GM12873 (cell line): ENCODE data around the gene RAD18.

Experiments used
- TF ChIP-seq, protein P1 (sequence below): IDR thresholded peaks from 2 replicates; pipeline ENCODE4 v1.5.1; 2012; ENCODE audit warnings: low read depth, mild to moderate bottlenecking, moderate library complexity, low read length, control low read depth; ENCODE audit not compliant: insufficient read depth; ENCODE audit errors: missing control alignments

The RAD18 gene

DNA sequence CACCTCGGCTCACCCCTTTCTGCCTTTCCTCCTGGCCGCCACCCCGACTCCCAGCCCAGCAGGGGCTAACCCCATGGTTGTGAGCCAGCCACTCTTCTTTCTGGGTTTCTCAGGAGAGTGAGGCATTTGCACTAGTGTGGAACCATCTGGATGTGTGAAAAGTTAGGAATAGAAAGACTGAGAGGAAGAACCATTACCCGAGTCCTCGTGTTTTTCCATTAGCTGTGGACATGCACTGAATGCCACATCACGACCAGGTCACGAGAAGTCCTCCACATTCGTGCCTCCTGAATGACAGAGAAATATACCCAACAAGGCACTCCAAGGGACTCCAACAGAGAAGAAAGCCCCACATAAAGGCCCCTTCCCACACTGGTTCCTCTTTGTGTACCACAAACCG lies 18.0 kb upstream of the RAD18 start:
- TF ChIP-seq, protein P1, sequence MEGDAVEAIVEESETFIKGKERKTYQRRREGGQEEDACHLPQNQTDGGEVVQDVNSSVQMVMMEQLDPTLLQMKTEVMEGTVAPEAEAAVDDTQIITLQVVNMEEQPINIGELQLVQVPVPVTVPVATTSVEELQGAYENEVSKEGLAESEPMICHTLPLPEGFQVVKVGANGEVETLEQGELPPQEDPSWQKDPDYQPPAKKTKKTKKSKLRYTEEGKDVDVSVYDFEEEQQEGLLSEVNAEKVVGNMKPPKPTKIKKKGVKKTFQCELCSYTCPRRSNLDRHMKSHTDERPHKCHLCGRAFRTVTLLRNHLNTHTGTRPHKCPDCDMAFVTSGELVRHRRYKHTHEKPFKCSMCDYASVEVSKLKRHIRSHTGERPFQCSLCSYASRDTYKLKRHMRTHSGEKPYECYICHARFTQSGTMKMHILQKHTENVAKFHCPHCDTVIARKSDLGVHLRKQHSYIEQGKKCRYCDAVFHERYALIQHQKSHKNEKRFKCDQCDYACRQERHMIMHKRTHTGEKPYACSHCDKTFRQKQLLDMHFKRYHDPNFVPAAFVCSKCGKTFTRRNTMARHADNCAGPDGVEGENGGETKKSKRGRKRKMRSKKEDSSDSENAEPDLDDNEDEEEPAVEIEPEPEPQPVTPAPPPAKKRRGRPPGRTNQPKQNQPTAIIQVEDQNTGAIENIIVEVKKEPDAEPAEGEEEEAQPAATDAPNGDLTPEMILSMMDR = no peak

DNA sequence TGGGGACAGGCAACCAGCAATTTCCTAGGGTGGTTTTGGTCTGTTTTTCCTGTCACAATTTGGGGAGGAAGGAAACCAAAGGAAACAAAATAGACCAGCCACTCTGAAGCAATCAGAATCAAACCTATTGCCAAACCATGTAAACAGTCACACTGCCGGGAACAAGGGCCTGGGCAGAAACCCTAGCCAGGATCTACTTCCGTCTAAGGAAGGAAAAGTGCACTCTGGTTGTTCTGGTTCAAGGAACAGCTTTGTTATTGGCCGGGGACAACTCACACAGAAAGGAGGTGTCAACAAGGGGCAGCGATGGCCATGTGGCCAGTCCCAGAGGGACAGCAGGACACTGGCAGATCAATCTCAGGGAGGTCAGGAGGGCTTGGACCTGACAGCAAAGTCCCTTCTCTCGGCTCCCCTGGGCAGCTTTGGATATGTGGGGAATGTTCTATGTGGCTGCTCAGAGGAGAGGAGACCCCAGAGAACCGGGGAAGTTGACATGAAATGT lies 17.5 kb upstream of the RAD18 start:
- TF ChIP-seq, protein P1 = no peak

DNA sequence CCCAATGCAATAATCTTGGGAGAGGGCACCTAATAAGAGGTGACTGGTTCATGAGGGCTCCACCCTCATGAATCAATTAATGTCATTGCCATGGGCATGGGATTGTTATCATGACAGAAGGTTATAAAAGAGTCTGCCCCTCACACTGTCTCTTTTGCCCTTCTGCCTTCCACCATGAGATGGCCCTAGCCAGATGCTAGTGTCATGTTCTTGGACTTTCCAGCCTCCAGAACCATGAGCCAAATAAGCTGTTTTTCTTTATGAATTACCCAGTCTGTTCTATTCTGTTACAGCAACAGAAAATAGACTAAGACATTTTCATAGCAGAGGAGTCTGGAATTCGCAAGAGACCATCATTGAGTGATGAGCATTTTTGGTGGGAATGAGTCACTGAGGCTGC lies 16.0 kb upstream of the RAD18 start:
- TF ChIP-seq, protein P1 = no peak

DNA sequence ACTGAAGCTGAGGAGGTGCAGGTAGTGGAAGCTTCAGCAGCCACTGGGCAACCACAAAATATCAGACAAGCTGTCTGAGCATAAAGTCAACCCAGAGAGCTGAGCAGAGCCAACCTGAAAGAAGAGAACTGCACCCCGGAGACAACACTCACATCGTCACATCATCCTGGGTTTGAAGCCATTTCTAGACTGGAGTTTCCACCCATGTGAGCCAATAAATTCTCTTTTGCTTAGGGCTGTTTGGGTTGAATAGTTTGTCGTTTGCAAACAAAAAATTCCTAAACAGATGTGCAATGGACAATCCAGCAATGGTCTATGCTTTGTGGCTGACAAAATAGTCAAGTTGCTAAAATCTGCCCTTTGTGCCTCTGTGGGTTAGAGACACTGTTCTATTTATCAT lies 15.3 kb upstream of the RAD18 start:
- TF ChIP-seq, protein P1 = no peak

DNA sequence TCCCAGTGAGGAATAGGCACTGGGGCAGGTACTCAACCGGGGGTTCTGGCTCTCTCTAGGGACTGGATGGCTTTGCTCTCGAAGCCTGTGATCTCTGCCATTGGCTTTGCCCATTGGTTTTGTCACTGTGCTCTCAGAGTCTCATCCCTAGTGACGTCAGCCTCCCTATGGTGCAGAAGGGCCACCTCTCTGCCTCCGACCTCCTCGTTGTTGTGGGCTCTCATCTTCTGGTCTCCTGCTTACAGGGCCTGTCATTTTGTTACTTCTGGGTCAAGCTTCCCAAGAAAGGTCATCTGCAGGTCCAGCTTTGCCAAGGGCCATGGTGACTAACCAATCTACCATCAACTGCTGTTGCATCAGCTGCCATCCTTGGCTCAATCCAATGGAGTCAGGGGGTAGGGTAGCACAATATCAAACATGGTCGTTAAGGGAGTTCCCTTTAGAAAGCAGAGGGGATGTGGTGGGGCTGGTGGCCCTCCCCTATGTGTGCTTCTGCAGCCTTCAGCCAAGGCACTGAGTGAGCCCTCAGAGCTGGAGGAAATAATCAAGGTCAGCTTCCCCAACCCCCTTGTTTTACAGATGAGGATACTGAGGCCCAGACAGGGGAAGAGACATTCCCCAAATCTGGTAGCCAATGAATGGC lies 13.4 kb upstream of the RAD18 start:
- TF ChIP-seq, protein P1 = no peak

DNA sequence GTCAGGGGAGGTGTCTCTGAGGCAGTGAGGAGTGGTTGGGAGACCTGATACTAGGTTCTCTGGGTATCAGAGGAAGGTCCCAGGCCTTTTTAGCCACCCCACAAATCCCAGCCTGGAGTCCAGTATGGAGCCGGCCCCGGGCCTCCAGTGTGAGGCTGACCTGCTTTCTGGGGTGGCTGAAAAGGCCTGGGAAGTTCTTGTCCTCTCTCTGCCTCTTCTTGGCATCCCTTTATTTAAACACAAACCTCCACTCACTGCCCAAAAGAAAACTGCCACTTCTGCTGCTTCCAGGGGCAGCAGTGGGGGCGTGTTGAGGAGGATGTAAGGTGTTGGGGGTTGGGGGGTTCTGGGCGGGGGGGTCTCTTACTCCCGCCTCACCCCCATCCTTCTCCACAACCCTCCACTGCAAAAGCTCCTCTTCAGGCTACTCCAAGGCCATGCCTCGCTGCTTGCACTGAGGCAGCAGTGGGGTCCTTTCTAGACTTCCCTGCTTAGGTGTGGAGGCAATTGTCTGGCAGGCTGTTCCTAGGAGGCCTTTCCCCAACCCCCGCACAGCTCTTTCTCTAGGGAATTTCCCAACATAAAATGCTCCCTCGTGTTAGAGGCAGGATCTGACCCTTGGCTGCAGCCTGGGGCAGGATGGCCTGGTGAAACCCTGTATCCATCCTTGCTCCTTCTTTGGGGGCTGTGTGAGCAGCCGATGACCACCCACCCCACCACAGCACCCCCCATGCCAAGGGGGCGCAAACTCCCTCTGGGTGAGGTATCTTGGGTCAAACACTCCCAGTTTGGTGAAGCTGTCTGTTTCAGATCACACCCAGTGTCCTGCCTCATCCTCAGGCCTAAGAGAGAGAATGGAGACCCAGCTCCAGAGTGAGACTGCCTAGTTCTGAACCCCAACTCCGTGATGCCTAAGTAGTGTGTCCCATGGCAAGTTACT lies 12.1 kb upstream of the RAD18 start:
- TF ChIP-seq, protein P1 = no peak

DNA sequence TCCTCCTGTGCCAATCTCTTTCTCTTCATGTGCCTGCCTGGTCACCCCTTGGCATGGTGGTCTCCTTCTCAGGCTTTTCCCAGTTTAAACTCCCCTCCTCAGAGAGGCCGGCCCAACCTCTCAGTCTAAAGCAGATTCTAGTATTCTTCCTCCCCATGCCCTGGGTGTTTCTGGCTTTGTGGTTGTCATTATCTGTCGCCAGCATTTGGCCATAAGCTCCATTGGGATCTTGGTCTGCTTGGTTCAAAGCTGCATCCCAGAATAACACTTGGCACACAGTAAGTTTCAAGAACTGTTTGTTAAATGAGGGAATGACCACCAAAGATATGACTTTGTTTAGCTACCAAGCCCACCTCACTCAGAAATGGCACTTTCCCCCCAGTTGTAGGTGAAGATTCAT lies 11.2 kb upstream of the RAD18 start:
- TF ChIP-seq, protein P1 = no peak
